ENCODE measurements around the gene CKAP4. TPM values are rescaled to one million over a fixed set of nuclear protein-coding genes. Genes with fewer than 3 reads are reported as not detected.

CKAP4 gene
- total and polyA plus RNA-seq, 2 experiments from 2014 or later = 32.3 to 58.8 TPM

GRCh38 chr12:106197906-106198623 lies 49.8 kb downstream of the CKAP4 start (continued):
- TF ChIP-seq ZNF462 (CRISPR knock-in tag; IDR thresholded peaks at IDR 0.05) (no peak), ETS1 (IDR thresholded peaks at IDR 0.05) (no peak)

DNA sequence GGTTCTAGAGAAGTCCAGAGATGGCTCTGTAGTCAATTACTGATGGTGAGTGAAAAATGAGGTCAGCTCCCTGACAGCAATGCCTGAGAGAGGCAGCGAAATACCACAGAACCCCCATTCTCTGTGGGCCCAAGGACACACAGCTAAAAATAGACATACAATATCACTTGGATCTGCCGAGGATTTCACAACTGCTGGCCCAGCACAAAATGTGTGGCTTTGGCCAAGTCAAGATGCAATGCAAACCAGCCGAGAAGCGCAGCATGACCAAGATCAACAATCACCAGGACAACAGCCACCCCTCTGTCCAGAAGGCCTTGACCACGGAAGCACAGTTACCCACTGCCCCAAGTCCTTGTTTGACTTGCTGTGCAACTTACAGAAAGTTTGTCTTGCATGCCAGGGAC lies 52.2 kb downstream of the CKAP4 start:
- no peak overlapping the region for H3K4me2 ChIP-seq
- ATAC-seq = no peak
- no peaks in the 10 kb centered on the region for H3K9me3 Mint-ChIP-seq
- H4K20me1 ChIP-seq (replicated peaks; ENCODE audit: insufficient read depth) = no peaks in the 10 kb centered on the region
- H3K4me3 Mint-ChIP-seq = no peak overlapping the region
- H3K9me2 ChIP-seq (ENCODE audit: insufficient read depth) = 0 out of 2 replicates have a peak, but pooled peaks cover 6% of the 10 kb centered on the region
- no peak overlapping the region for H3K4me3 ChIP-seq
- H3K27ac Mint-ChIP-seq = no peak overlapping the region
- H3K27me3 ChIP-seq (ENCODE audit: insufficient read depth) = no peaks in the 10 kb centered on the region
- no peaks in the 10 kb centered on the region; the same call in 2 of the 3 replicates for H3K4me1 Mint-ChIP-seq
- H3K36me3 ChIP-seq (ENCODE audit: insufficient read depth) = no peaks in the 10 kb centered on the region
- no peak for DNase-seq (ENCODE audit: low spot score)
- peaks cover 3% of the 10 kb centered on the region for H3K27me3 Mint-ChIP-seq (ENCODE audit: insufficient read depth, low read depth, poor library complexity)
- H2AFZ ChIP-seq = no peak overlapping the region
- no peaks in the 10 kb centered on the region for H3F3A ChIP-seq (replicated peaks; ENCODE audit: low read depth)
- no peaks in the 10 kb centered on the region for H3K4me1 ChIP-seq (ENCODE audit: insufficient read depth)
- no peaks in the 10 kb centered on the region for H3K36me3 Mint-ChIP-seq (ENCODE audit: low read depth)
- no peak overlapping the region for H3K27ac ChIP-seq (ENCODE audit: low read depth)
- no peaks in the 10 kb centered on the region for H3K79me2 ChIP-seq (replicated peaks; ENCODE audit: insufficient read depth)
- no peak for TF ChIP-seq ZNF462 (CRISPR knock-in tag; IDR thresholded peaks at IDR 0.05)
